Endometrial microvascular endothelial cells (primary cell): ENCODE data around the gene CA4. TPM values are rescaled to one million over a fixed set of nuclear protein-coding genes. Genes with fewer than 3 reads are reported as not detected.
"Not testable (repeated sequence)": the region's sequence is repeated elsewhere in the genome, so short reads cannot be mapped to it uniquely, and the experiment has no call there.

Experiments used
- in situ Hi-C: cut with HindIII; loops from 2 replicates; pipeline ENCODE4 v1.10.0; 2017; ENCODE audit warnings: low sequenced_read_pairs, low pct_unique_long_range_greater_than_20kb; ENCODE audit errors: inconsistent ontology term
- total RNA-seq: library from RNA; depleted of rRNA; stranded (reverse); fragments of >200 nt; gene quantifications from one replicate; pipeline ENCODE4 v1.2.3, GENCODE V29; 2015; ENCODE audit errors: inconsistent ontology term

The CA4 gene
- total RNA-seq, 1 donor from 2014 or later = not detected

DNA sequence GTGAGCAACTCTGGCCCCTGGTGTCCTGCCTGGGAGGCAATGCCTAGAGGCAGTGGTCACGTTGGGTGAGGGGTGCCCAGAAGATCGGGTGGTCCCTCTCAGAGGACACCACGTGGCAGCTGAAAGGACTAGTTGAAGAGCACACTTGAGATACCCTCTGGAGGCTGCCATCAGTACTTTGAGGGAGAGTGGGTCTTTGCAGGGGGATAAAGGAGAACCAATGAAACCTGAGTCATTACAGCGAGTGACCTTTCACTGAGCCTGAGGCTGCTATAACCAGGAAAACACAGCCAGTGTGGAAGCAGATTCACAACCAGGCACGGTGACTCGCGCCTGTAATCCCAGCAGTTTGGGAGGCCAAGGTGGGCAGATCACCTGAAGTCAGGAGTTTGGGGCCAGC, 18.9 kb downstream of the CA4 start:
- in situ Hi-C loops = no loop called here

DNA sequence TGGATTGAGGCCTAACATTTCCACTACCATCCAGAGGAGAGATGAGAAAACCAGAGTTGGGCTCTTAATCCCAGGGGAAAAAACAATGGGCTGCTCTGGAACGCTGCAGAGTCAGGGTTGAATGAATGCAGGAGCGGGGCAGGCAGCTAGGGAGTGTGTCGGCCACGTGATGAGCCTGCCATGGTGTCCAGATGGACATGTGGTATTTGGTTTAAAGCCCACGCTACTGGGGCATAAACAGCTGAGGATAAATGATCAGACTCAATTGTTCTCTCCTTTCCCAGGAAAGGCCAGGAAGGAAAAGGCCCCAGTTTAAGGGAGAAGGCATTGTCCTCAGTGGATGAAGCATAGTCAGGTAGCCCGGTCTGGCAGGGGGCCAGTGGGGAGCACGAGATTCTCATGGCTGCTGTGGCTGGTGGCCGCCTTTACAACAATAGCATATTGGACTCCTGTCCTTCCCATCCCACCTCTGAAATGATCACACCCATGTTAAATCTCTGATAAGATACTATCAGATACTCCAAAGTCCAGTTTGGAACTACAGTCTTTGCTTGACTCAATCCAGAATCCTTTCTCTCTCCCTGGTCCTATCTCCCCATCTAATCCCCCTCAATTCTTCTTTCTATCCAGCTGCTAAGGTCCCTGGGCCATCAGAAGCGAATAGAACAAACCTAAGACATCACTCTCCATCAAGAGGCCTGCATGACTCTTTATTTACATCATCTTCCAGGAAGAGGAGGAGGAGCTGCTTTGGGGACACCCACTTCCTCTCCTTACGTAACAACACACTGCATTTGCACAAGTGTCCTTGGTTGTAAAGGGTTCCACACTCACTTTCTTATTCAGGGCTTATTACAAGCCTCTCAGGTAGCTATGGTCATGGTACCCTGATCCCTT, 20.4 kb downstream of the CA4 start:
- in situ Hi-C loops = no loop called here

- in situ Hi-C loops = no loop called here
These were observed 21.3 kb downstream of the CA4 start for GRCh38 chr17:60170835-60171752.

- in situ Hi-C loops = no loop called here
These were observed 21.9 kb downstream of the CA4 start for GRCh38 chr17:60171753-60172079.

DNA sequence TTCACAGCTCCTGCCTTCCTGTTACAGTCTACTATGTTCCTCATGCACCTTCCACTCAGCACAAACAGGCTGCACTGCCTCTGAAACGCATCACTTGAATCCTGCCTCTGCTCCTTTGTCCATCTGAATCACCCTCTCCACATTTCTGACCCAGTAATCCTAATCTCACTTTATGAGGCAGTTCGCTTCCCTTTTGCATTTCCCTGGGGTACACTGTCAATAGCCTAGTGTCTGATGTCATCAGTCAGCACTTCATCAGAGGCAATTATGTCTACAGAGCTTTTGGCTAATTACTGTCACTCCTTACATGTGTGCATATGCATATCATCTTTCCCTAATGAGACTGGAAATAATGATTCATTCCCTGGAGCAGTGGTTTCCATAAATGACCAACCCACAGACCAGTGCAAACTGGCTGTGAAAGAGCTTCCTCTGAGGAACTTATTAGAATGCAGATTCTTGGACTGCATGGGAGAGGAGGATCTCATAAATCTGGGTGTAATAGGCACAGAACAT, 23.6 kb downstream of the CA4 start:
- in situ Hi-C loops = no loop called here

GRCh38 chr17:60174035-60174434, 24.3 kb downstream of the CA4 start:
- in situ Hi-C loops = no loop called here

DNA sequence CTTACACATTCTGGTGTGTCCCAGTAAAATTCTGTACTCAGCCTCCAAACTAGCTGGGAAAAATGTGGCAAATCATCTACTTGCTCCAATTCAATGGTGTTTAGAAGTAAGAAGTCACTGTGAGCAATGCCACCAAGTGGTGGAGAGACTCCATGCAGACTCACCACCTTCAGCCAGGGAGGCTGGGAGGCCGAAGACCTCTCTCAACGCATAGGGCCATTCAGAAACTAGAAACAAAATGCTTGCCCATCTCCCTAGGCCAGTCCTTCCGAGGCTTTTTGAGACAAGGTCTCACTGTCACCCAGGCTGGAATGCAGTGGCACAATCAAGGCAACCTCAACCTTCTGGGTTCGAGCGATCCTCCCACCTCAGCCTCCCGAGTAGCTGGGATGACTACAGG, 25.0 kb downstream of the CA4 start:
- in situ Hi-C loops = not testable (repeated sequence)

GRCh38 chr17:60176763-60177162, 27.0 kb downstream of the CA4 start:
- in situ Hi-C loops = not testable (repeated sequence)

- in situ Hi-C loops = not testable (repeated sequence)
These were observed 28.4 kb downstream of the CA4 start for GRCh38 chr17:60178180-60178579.

GRCh38 chr17:60180380-60180779, 30.6 kb downstream of the CA4 start:
- in situ Hi-C loops = not testable (repeated sequence)

DNA sequence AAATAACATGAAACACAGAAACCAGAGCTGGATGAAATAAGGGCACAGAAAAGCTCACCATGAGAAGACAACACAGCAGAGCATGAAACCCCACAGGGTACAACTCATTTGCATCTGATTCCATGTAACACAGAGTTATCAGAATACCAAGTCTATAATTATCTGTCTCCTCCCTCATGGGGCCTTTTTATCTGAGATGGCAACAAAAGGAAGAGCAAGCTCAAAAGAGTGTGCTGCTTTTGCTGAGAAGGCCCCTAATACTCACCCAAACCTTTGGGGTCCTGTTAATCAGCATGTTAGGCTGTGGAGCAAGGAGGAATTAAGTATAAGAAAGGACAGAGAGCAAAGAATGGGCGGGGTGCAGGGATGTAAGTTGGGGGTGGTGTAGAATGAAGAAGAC, 36.6 kb downstream of the CA4 start:
- in situ Hi-C loops = not testable (repeated sequence)

DNA sequence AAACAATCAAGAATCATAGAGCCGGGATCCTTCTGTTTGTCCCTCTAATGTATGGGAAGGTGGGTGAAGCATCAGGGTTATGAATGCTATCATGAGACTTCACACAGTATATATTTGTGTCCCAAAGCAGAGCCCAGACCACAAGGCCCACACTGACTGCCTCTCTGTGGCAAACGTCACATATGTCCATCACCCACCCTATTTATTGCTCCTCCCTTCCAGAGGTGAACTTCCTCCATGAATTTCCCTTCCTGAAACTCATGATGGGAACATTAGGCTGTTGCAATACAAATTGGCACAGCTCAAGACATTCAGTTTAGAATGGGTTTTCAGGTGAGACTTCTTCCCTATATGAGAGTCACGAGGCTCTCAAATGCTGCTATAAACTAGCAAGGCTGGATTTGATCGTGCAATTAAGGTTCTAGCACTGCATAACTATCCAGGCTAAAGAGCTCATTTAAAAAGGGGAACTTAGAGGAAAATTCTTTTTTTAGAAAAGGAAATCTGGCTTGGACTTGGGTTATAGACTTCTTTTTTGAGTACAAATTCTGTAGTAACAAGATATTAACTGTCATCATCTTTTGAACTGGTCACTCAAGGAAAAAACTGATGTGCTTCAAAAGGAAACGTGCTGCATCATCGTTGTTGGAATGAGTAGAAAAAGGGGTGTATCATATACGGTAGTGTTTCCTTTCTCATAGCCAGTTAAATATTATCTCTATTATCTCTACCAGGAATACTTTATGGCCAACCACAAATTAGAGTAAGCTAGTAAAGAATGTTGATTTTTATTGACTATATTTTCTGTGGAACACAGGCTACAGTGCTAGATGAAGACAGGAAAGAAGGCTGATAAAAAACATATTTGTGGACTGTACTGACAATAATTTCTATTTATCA, 37.3 kb downstream of the CA4 start:
- in situ Hi-C loops = not testable (repeated sequence)

- in situ Hi-C loops = no loop called here
These were observed 39.0 kb downstream of the CA4 start for GRCh38 chr17:60188759-60189158.

GRCh38 chr17:60190032-60190431, 40.3 kb downstream of the CA4 start:
- in situ Hi-C loops = not testable (repeated sequence)

- in situ Hi-C loops = not testable (repeated sequence)
These were observed 43.3 kb downstream of the CA4 start for GRCh38 chr17:60193032-60193431.

DNA sequence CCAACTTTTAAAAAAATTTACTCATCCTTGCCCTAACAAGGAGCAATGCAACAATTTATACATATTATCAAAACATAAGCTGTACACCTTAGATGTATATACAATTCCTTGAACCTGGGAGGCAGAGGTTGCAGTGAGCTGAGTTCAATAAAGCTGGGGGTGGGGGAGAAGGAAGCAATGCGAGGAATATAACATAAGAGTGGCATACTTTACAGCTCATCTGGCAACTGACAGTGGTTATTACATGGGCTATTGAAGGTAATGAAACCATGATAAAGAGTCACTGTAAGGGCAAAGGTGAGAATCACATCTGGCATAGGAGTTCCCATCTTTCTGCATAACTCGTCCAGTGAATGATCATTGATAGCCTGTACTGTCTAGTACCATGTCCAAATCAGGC, 43.7 kb downstream of the CA4 start:
- in situ Hi-C loops = no loop called here

GRCh38 chr17:60194141-60194540, 44.4 kb downstream of the CA4 start:
- in situ Hi-C loops = not testable (repeated sequence)

GRCh38 chr17:60198630-60199029, 48.9 kb downstream of the CA4 start:
- in situ Hi-C loops = not testable (repeated sequence)

DNA sequence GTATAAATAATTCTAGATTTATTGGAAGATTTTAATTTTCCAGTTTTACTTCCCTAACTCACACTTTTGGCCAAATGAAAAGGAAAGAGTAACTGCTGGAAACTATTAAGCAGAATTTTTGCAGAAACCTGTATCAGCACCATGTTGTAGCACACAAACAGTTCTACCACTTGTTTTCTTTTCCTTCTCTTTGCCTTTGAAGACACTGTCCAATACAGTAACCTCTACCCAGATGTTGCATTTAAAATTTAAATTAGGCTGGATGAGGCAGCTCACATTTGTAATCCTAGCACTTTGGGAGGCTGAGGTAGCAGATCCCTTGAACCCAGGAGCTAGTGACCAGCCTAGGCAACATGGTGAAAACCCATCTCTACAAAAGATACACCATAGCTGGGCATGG, 56.0 kb downstream of the CA4 start:
- in situ Hi-C loops = not testable (repeated sequence)
